ENCODE results near the gene GTF2A2. TPM values are rescaled to one million over a fixed set of nuclear protein-coding genes. Genes with fewer than 3 reads are reported as not detected.

The GTF2A2 gene
- total RNA-seq, 1 experiment from 2014 or later, result 230 TPM

- TF ChIP-seq EZH2 (IDR thresholded peaks at IDR 0.05; ENCODE audit: borderline replicate concordance, low read depth, low read length, poor library complexity, severe bottlenecking) (no peak), CTCF (conservative IDR thresholded peaks at IDR 0.05; ENCODE audit: low read depth, low read length) (no peak)
- TSS peak; percentile 42 for BruUV-seq (replicated peaks)
- H3K4me1 ChIP-seq (ENCODE audit: insufficient read depth, low read length, poor library complexity, severe bottlenecking), result peaks cover 22% of the 10 kb centered on the region
- peak within 1 kb of the TSS; percentile 92 for H3K4me3 ChIP-seq (ENCODE audit: low read depth, low read length, poor library complexity, severe bottlenecking)
- POLR2A ChIA-PET (ENCODE audit: low non-redundant PET), result no interaction called here
- peaks cover 8% of the 10 kb centered on the region for H3K36me3 ChIP-seq (ENCODE audit: insufficient read depth, low read length, poor library complexity, severe bottlenecking)
- peak; percentile 99 for DNase-seq (ENCODE audit: low spot score)
- H3K9me3 ChIP-seq (ENCODE audit: low read depth, low read length, poor library complexity, severe bottlenecking), result no peaks in the 10 kb centered on the region
- H3K27me3 ChIP-seq (replicated peaks; ENCODE audit: insufficient read depth, low read depth, low read length, poor library complexity), result no peaks in the 10 kb centered on the region
- intact Hi-C loops (cut with micrococcal nuclease; ENCODE audit: unreplicated experiment), result no loop called here
- H3K27ac ChIP-seq (ENCODE audit: low read depth, low read length, poor library complexity, severe bottlenecking), result peak within 1 kb of the TSS; percentile 96
- CTCF ChIA-PET, result interaction anchor here (0.6 to 0.9 kb wide), 4 partner anchors 12 to 832 kb away, joined by 3 to 10 read pairs (median 4); no protein-coding TSS in a partner anchor
These were observed 31.7 kb upstream of the GTF2A2 start, which contains the start of gene BNIP2 for GRCh38 chr15:59688782-59689625. TSS of gene BNIP2 (minus strand) at chr15:59689320. CDS start at chr15:59682457, 6,863 bp downstream.

- Histone ChIP-seq H3K27me3 (replicated peaks; ENCODE audit: insufficient read depth, low read depth, low read length, poor library complexity) (no peaks in the 10 kb centered on the region), H3K4me1 (ENCODE audit: insufficient read depth, low read length, poor library complexity, severe bottlenecking) (peaks cover 23% of the 10 kb centered on the region), H3K9me3 (ENCODE audit: low read depth, low read length, poor library complexity, severe bottlenecking) (no peaks in the 10 kb centered on the region), H3K27ac (ENCODE audit: low read depth, low read length, poor library complexity, severe bottlenecking) (peak overlapping the region; percentile 96), H3K4me3 (ENCODE audit: low read depth, low read length, poor library complexity, severe bottlenecking) (peak overlapping the region; percentile 92), H3K36me3 (ENCODE audit: insufficient read depth, low read length, poor library complexity, severe bottlenecking) (peaks cover 12% of the 10 kb centered on the region)
- intact Hi-C loops (cut with micrococcal nuclease; ENCODE audit: unreplicated experiment), result no loop called here
- POLR2A ChIA-PET (ENCODE audit: low non-redundant PET), result no interaction called here
- DNase-seq (ENCODE audit: low spot score), result peak; percentile 55
- TSS peak; percentile 41 for BruUV-seq (replicated peaks)
- TF ChIP-seq EZH2 (IDR thresholded peaks at IDR 0.05; ENCODE audit: borderline replicate concordance, low read depth, low read length, poor library complexity, severe bottlenecking) (no peak), CTCF (conservative IDR thresholded peaks at IDR 0.05; ENCODE audit: low read depth, low read length) (no peak)
- CTCF ChIA-PET, result no interaction called here
These were observed 31.1 kb upstream of the GTF2A2 start for GRCh38 chr15:59688423-59688781.

- Histone ChIP-seq H3K36me3 (ENCODE audit: insufficient read depth, low read length, poor library complexity, severe bottlenecking) (peaks cover 12% of the 10 kb centered on the region), H3K4me3 (ENCODE audit: low read depth, low read length, poor library complexity, severe bottlenecking) (peak overlapping the region; percentile 92), H3K9me3 (ENCODE audit: low read depth, low read length, poor library complexity, severe bottlenecking) (no peaks in the 10 kb centered on the region), H3K27me3 (replicated peaks; ENCODE audit: insufficient read depth, low read depth, low read length, poor library complexity) (no peaks in the 10 kb centered on the region), H3K27ac (ENCODE audit: low read depth, low read length, poor library complexity, severe bottlenecking) (peak overlapping the region; percentile 96), H3K4me1 (ENCODE audit: insufficient read depth, low read length, poor library complexity, severe bottlenecking) (peaks cover 23% of the 10 kb centered on the region)
- TF ChIP-seq EZH2 (IDR thresholded peaks at IDR 0.05; ENCODE audit: borderline replicate concordance, low read depth, low read length, poor library complexity, severe bottlenecking), result no peak
- intact Hi-C loops (cut with micrococcal nuclease; ENCODE audit: unreplicated experiment), result no loop called here
- POLR2A ChIA-PET (ENCODE audit: low non-redundant PET), result no interaction called here
- DNase-seq (ENCODE audit: low spot score), result peak; percentile 48
- CTCF ChIA-PET, result interaction anchor here (0.7 kb wide), 1 partner anchor 155 kb away, joined by 4 read pairs; no protein-coding TSS in a partner anchor
- no TSS peak for BruUV-seq (replicated peaks)
These were observed 30.5 kb upstream of the GTF2A2 start for GRCh38 chr15:59687836-59688235.
